ENCODE data around the gene HAP1.

DNA sequence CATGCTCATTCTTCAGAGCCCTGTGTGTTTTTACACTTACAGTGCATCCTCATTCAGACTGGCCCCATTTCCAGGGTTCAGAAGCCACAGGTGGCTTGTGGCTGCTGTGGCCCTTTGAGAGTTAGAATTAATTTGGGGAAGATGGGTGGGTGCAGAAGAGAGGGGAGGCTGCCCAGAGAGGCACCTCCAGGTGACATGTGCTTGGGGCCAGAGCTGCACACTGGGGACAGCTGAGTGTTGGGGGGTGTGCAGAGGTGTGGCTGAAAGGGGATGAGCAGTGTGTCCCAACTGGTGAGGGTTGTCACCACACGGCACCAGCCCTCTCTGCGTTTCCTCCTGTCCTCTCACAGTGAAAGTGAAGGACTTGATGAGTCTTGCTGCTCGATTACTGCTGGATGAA is 52.7 kb downstream of the HAP1 start:
- TF ChIP-seq CTCF (IDR thresholded peaks at IDR 0.05) (no peak), TCF7L2 (IDR thresholded peaks at IDR 0.05; ENCODE audit: low read depth, low read length) (no peak), SIN3A (IDR thresholded peaks at IDR 0.05; ENCODE audit: borderline replicate concordance, insufficient read depth, low read depth, low read length) (no peak), POLR2AphosphoS5 (IDR thresholded peaks at IDR 0.05; ENCODE audit: low read depth, low read length) (no peak)
- TF ChIP-seq, protein P1, sequence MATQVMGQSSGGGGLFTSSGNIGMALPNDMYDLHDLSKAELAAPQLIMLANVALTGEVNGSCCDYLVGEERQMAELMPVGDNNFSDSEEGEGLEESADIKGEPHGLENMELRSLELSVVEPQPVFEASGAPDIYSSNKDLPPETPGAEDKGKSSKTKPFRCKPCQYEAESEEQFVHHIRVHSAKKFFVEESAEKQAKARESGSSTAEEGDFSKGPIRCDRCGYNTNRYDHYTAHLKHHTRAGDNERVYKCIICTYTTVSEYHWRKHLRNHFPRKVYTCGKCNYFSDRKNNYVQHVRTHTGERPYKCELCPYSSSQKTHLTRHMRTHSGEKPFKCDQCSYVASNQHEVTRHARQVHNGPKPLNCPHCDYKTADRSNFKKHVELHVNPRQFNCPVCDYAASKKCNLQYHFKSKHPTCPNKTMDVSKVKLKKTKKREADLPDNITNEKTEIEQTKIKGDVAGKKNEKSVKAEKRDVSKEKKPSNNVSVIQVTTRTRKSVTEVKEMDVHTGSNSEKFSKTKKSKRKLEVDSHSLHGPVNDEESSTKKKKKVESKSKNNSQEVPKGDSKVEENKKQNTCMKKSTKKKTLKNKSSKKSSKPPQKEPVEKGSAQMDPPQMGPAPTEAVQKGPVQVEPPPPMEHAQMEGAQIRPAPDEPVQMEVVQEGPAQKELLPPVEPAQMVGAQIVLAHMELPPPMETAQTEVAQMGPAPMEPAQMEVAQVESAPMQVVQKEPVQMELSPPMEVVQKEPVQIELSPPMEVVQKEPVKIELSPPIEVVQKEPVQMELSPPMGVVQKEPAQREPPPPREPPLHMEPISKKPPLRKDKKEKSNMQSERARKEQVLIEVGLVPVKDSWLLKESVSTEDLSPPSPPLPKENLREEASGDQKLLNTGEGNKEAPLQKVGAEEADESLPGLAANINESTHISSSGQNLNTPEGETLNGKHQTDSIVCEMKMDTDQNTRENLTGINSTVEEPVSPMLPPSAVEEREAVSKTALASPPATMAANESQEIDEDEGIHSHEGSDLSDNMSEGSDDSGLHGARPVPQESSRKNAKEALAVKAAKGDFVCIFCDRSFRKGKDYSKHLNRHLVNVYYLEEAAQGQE (IDR thresholded peaks at IDR 0.05; ENCODE audit: insufficient read depth in 1 of 2, low read depth in 2 of 2, low read length in 1 of 2), result no peak

Data from Panc1 (cell line).